ENCODE results near the gene TACR1.

TACR1 gene

GRCh38 chr2:75175456-75175855 lies 23.9 kb downstream of the TACR1 start (continued):
- TF ChIP-seq PRDM2 (tag by site-specific recombination; IDR thresholded peaks at IDR 0.05; ENCODE audit: borderline replicate concordance) (no peak), SP3 (tag by site-specific recombination; IDR thresholded peaks at IDR 0.05) (no peak), ZNF514 (tag by site-specific recombination; IDR thresholded peaks at IDR 0.05) (no peak), PRDM6 (tag by site-specific recombination; IDR thresholded peaks at IDR 0.05) (no peak), ZNF24 (tag by site-specific recombination; IDR thresholded peaks at IDR 0.05) (no peak), ZNF132 (tag by site-specific recombination; IDR thresholded peaks at IDR 0.05; ENCODE audit: borderline replicate concordance) (no peak), ELK4 (IDR thresholded peaks at IDR 0.05; ENCODE audit: borderline replicate concordance, low read depth, low read length) (no peak), ZNF311 (tag by site-specific recombination; IDR thresholded peaks at IDR 0.05; ENCODE audit: borderline replicate concordance) (no peak)

- CTCF ChIA-PET = no interaction called here
- TF ChIP-seq CTCF (tag by site-specific recombination; IDR thresholded peaks at IDR 0.05) = no peak
- TF ChIP-seq ZNF707 (tag by site-specific recombination; IDR thresholded peaks at IDR 0.05) = no peak
- no peak for TF ChIP-seq ZNF280C (tag by site-specific recombination; IDR thresholded peaks at IDR 0.05)
- TF ChIP-seq ZNF501 (tag by site-specific recombination; IDR thresholded peaks at IDR 0.05) = no peak
- no peak for TF ChIP-seq HIC1 (tag by site-specific recombination; IDR thresholded peaks at IDR 0.05)
- TF ChIP-seq GLI4 (tag by site-specific recombination; IDR thresholded peaks at IDR 0.05) = no peak
- no peak for TF ChIP-seq ZNF169 (tag by site-specific recombination; IDR thresholded peaks at IDR 0.05)
- no peak for TF ChIP-seq ZNF558 (tag by site-specific recombination; IDR thresholded peaks at IDR 0.05)
- no peak for TF ChIP-seq ZNF174 (tag by site-specific recombination; IDR thresholded peaks at IDR 0.05)
- no peak for TF ChIP-seq ZNF747 (tag by site-specific recombination; IDR thresholded peaks at IDR 0.05)
- TF ChIP-seq ZNF514 (tag by site-specific recombination; IDR thresholded peaks at IDR 0.05) = no peak
- no peak for TF ChIP-seq ZNF560 (tag by site-specific recombination; IDR thresholded peaks at IDR 0.05; ENCODE audit: borderline replicate concordance)
- no peak for TF ChIP-seq SCRT1 (tag by site-specific recombination; IDR thresholded peaks at IDR 0.05; ENCODE audit: borderline replicate concordance)
- TF ChIP-seq KLF16 (tag by site-specific recombination; IDR thresholded peaks at IDR 0.05) = no peak
- no peak for TF ChIP-seq ZNF670 (tag by site-specific recombination; IDR thresholded peaks at IDR 0.05; ENCODE audit: low read depth)
- no peak for TF ChIP-seq GLIS1 (tag by site-specific recombination; IDR thresholded peaks at IDR 0.05)
Observed at GRCh38 chr2:75174981-75175380, 24.3 kb downstream of the TACR1 start.

More at GRCh38 chr2:75174981-75175380, 24.3 kb downstream of the TACR1 start:
- H3K9me3 ChIP-seq (ENCODE audit: control insufficient read depth, insufficient read depth, low read depth, low read length) = no peaks in the 10 kb centered on the region
- POLR2A ChIA-PET = no interaction called here
- H3K4me1 ChIP-seq (ENCODE audit: control insufficient read depth, insufficient read depth, low read length) = no peaks in the 10 kb centered on the region
- no peaks in the 10 kb centered on the region for H3K36me3 ChIP-seq (ENCODE audit: control insufficient read depth in 2 of 2, insufficient read depth in 1 of 2, low read length in 2 of 2)
- H3K4me3 ChIP-seq (ENCODE audit: low read depth, low read length) = no peak overlapping the region
- no peak overlapping the region for H3K27ac ChIP-seq (ENCODE audit: extremely low read depth, low read depth, low read length)

Data from HEK293 (cell line).